ACHN (cell line): ENCODE results near the gene TMEM131.
"Not testable (repeated sequence)": the region's sequence is repeated elsewhere in the genome, so short reads cannot be mapped to it uniquely, and the experiment has no call there.

Source experiments
- DNase-seq: peaks from one replicate; pipeline ENCODE4 v3.0.0-alpha.2; 2015
- in situ Hi-C: cut with HindIII; loops from 2 replicates; pipeline ENCODE4 v1.10.0; 2017; ENCODE audit warnings: low sequenced_read_pairs, low pct_ligation_motif_present, low pct_unique_long_range_greater_than_20kb

Gene TMEM131

DNA sequence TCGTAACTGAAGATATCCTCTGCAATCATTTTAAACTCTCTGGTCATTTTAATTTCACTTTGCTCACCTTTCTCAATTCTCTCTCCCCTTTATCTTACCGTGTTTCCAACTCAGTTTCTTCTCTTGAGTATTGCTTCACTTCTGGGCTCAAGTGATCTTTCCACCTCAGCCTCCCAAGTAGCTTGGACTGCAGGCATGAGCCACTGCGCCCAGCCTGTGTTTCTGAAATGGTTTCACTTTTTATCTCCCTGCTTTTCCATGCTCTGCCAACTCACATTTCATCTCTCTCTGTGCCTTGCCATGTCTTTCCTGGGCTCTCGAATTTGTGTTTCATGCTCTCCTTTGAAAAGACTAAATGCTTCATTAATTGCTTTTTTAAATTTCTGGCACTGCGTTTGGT, 30.5 kb upstream of the TMEM131 start:
- in situ Hi-C loops: no loop called here

DNA sequence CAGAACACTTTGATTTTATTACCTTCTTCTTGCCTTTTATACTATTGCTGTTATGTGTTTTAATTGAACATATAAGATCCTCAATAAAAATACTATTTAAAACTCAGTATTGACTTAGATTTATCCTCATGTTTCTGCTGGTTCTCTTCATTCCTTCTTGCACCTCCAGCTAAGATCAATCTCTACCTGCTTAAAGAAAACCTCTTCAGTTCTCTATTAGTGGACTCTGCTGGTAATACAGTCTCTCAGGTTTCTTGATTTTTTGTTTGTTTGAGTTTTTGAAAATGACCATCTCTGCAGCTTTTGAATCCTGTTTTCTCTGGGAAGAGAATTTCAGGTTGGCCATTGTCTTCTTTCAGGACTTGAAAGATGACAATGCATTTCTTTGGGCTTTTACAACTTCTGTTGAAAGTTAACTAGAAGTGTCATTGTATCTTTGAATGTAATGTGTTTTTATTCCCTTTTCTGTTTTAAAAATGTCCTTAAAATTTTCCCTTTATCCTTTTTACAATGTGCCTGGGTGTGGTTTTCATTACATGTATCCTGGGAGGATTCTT, 29.8 kb upstream of the TMEM131 start:
- no peak for DNase-seq
- in situ Hi-C loops: no loop called here

More for the DNA sequence above, 30.5 kb upstream of the TMEM131 start:
- no peak for DNase-seq

- in situ Hi-C loops, DNase-seq: not testable (repeated sequence)
These were observed 26.3 kb upstream of the TMEM131 start for GRCh38 chr2:98022067-98022466.

GRCh38 chr2:98020992-98021713, 25.4 kb upstream of the TMEM131 start:
- no peak for DNase-seq
- in situ Hi-C loops: no loop called here

GRCh38 chr2:98020516-98020915, 24.8 kb upstream of the TMEM131 start:
- in situ Hi-C loops: no loop called here
- no peak for DNase-seq

- in situ Hi-C loops: no loop called here
- DNase-seq: no peak
These were observed 21.3 kb upstream of the TMEM131 start for GRCh38 chr2:98016908-98017670.

DNA sequence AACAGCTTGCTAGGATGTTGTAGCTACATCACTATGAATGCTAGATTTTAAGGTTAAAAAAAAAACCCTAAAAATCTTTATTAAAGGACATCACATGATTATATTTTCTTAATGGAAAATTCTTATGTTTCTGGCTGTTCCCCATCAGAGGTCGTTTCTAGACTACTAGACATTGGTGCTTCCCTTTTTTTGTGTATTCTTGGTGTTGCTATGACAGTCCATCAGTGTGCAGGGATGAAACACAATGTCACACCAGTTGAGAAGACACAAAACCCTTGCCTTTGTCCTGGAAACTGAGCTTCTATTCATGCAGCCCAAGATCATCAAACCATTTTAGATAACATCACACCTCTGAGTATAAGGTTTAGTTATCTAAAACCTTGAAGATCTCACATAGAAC, 19.9 kb upstream of the TMEM131 start:
- in situ Hi-C loops: no loop called here

GRCh38 chr2:98014379-98014778, 18.6 kb upstream of the TMEM131 start:
- no peak for DNase-seq
- in situ Hi-C loops: no loop called here

More for the DNA sequence above, 19.9 kb upstream of the TMEM131 start:
- DNase-seq: no peak

DNA sequence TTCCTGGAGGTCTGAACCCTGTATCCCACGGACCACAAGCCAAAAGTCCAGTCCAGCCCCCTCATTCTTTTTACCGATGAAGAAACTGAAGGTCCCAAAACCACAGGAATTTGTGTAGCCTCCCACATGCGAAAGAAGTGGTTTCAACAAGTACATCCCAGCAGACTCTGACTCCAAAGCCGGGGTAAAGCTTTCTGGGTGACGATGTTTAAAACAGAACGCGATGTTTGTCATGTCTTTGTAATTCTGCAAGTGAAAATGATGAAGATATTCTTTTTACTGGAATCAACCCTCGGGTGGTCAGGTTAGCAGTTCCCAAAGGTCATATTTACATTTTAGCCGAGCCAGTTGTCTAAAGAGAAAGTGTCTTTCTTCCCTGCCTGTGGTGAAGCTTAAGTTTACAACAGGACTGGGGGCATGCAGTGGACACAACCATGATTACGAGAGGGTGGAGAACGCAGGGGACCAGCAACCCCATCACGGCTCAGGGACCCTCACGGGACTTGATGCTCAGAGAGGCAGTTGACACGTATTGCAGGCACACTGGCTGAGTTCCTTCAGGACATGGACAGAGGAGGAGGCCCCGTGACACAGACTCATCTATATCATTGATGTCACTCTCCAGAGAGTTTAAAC, 17.8 kb upstream of the TMEM131 start:
- in situ Hi-C loops: no loop called here
- DNase-seq: no peak

DNA sequence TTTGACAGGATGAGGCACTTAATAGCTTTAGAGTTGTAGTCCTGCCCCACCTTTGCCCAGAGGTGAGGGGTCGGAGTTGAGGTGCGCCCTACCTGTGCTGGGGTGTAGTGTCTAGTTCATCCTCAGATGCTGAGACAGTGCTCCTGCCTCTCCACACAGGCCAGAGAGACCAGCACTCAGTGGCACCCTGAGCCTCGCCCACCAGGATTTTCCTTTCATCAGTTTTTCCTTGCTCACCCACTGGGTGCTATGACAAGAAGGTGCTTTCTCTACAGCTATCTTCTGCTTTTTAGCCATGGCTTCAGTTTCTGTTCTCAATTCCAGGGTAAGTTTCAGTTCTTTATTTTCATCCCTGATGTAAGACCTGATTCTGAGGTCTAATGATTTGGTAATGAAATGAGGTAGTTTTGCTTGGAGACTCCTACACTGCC, 16.8 kb upstream of the TMEM131 start:
- in situ Hi-C loops: no loop called here
- no peak for DNase-seq

DNA sequence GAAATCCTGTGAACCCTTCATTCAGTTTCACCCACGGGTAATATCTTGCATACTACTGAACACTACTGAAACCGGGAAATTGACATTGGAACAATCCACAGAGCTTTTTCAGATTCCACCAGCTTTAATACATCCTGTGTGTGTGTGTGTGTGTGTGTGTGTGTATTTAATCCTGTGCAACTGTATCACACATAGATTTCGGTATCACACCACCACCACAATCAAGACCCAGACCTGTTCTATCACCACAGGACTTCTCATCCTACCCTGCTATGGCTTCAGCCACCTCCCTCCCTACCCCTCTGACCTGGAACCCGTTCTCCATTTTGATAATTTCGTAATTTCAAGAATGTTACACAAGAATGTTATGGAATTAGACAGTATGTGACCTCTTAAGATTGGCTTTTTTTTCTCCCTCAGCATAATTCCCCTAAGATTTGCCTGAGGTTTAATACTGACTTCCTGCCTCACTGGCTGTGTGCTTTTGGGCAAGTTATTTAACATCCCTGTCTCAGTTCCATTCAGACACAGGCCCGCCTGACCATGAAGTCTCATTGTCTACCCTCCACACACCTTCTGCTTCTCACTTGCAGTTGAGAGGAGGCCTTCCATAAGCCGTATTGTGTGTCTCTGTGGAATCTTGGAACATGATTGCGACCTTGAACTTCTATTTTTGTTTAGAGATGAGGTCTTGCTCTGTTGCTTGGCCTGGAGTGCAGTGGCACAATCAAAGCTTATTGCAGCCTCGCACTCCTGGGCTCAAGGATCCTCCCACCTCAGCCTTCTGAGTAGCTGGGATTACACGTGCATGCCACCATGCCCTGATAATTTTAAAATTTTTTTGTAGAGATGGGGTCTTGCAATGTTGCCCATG, 14.4 kb upstream of the TMEM131 start:
- in situ Hi-C loops: no loop called here
- no peak for DNase-seq

GRCh38 chr2:98008415-98008814, 12.7 kb upstream of the TMEM131 start:
- in situ Hi-C loops: no loop called here
- DNase-seq: no peak

- in situ Hi-C loops: no loop called here
- no peak for DNase-seq
These were observed 10.6 kb upstream of the TMEM131 start for GRCh38 chr2:98006378-98006777.

DNA sequence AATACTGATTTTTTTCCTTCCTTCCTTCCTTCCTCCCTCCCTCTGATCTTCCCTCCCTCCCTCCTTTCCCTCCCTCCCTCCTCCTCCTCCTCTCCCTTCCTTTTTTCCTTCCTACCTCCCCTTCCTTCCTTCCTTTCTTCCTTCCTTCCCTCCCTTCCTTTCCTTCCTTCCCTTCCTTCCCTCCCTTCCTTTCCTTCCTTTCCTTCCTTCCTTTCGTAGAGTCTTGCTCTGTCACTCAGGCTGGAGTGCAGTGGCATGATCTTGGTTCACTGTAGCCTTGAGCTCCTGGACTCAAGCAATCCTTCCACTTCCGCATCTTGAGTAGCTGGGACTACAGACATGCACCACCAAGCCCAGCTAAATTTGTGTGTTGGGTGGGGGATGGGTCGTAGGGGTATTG, 8.9 kb upstream of the TMEM131 start:
- DNase-seq: no peak
- in situ Hi-C loops: no loop called here

- no peak for DNase-seq
- in situ Hi-C loops: no loop called here
These were observed 8.3 kb upstream of the TMEM131 start for GRCh38 chr2:98004047-98004446.

DNA sequence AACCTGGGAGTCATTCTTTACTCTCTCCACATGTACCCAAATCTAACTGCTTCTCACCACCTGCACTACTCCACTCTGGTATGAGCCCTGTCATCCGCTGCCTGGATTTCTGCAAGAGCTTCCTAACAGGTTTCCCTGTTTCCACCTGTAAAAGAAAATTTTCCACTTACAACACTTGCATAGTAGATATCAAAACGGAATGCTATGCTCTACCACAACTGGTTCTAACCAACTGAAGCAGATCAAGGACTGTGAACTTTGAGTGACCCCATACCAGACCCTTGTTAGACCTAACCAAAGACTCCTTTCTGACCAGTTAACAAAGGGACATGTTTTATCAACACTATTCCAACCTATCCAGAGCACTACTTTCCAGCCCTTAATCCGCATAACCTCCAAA, 3.8 kb upstream of the TMEM131 start:
- in situ Hi-C loops: no loop called here
- no peak for DNase-seq

DNA sequence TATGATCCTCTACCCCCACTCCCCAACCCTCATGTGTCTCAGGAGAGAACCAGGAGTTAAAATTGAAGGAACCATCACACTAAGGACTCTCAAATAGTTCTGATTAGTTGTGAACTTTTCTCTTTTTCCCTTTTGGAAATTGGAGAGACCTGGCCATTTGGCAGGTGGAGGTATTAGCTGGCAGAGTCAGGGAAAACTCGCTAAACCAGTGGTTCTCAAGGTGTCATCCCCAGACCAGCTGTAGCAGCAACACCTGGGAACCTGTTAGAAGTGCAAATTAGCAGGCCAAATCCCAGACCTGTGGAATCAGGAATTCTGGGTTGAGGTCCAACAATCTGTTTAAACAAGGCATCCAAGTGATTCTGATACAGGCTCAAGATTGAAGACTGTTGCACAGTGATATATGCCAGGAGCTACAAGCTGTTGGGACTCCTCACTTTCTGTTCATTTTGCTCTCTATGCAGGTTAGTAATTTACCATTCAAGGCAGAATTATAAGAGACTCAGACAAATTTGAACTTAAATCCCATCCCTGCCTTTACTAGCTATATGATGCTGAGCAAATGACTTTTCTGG, 2.8 kb upstream of the TMEM131 start:
- no peak for DNase-seq
- in situ Hi-C loops: no loop called here

DNA sequence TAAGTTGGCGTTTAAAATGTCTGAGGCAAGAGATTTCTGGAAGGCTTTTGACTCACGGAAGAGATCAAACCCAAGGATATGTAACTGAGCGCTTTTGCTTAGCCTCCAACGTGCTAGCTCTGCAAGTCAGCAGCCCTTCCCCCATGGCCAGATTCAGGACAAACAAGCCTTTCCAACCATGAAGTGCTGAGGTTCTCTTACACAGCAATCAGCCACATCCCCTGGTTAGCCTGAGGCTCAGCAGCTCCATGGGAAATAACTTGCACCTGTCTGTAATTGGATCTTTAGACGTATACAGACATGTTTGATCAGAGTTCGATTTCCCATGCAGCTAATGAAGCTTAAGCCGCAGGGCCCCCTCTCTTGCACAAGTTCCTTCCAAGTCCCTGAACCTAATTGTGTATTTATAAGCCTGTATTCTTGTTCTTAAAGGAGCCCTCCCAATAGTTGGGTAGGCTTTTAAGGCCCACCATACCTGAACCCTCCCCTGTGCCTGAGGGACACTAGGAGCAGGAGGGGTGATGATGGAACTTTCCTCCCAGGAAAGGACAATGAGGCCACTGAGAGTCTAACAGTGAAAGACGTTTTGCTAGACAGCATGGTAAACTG, 2.1 kb upstream of the TMEM131 start:
- DNase-seq: no peak
- in situ Hi-C loops: no loop called here
